Astrocyte (in vitro differentiated cells and primary cell): ENCODE results near the gene PRSS12. TPM values are rescaled to one million over a fixed set of nuclear protein-coding genes. Genes with fewer than 3 reads are reported as not detected.

Source experiments
- DNase-seq: peaks from one replicate; pipeline ENCODE4 v3.0.0-alpha.2; 2010; ENCODE audit warnings: low read depth
- FAIRE-seq: peaks from 2 replicates; lab custom pipeline; 2011; peaks lifted over from hg19 to GRCh38; lab: Jason Lieb, UNC
- H2AFZ ChIP-seq: 2 replicates; pipeline ENCODE4 v1.6.0; 2012; ENCODE audit warnings: low read depth, low read length, inconsistent platforms
- H3K27ac ChIP-seq: 2 replicates; pipeline ENCODE4 v1.5.1; 2011; ENCODE audit warnings: low read depth, low read length, inconsistent platforms
- H3K27me3 ChIP-seq: 2 replicates; pipeline ENCODE4 v1.6.0; 2011; ENCODE audit warnings: low read length, inconsistent platforms; ENCODE audit not compliant: insufficient read depth
- H3K36me3 ChIP-seq: 2 replicates; pipeline ENCODE4 v1.5.1; 2011; ENCODE audit warnings: low read length, inconsistent platforms; ENCODE audit not compliant: insufficient read depth
- H3K4me1 ChIP-seq: 2 replicates; pipeline ENCODE4 v1.5.1; 2011; ENCODE audit warnings: low read length, inconsistent platforms; ENCODE audit not compliant: insufficient read depth
- H3K4me2 ChIP-seq: 2 replicates; pipeline ENCODE4 v1.6.0; 2012; ENCODE audit warnings: low read length, inconsistent platforms
- H3K4me3 ChIP-seq: 2 replicates; pipeline ENCODE4 v1.5.1; 2011; ENCODE audit warnings: low read depth, mild to moderate bottlenecking, low read length, inconsistent platforms; ENCODE audit not compliant: insufficient read depth
- H3K79me2 ChIP-seq: 2 replicates; pipeline ENCODE4 v1.6.0; 2012; ENCODE audit warnings: mild to moderate bottlenecking, low read length, inconsistent platforms; ENCODE audit not compliant: insufficient read depth
- H3K9ac ChIP-seq: 2 replicates; pipeline ENCODE4 v1.6.0; 2012; ENCODE audit warnings: mild to moderate bottlenecking, low read length, inconsistent platforms
- H3K9me3 ChIP-seq: 2 replicates; pipeline ENCODE4 v1.5.1; 2012; ENCODE audit warnings: low read depth, mild to moderate bottlenecking, low read length, inconsistent platforms; ENCODE audit not compliant: insufficient read depth
- H4K20me1 ChIP-seq: 2 replicates; pipeline ENCODE4 v1.6.0; 2012; ENCODE audit warnings: low read length, inconsistent platforms; ENCODE audit not compliant: insufficient read depth
- H3K27ac Mint-ChIP-seq: one replicate; pipeline ENCODE4 v1.8.0; 2021; ENCODE audit warnings: mild to moderate bottlenecking, mixed read lengths; ENCODE audit not compliant: unreplicated experiment
- H3K27me3 Mint-ChIP-seq: one replicate; pipeline ENCODE4 v1.8.0; 2021; ENCODE audit warnings: low read depth, mixed read lengths; ENCODE audit not compliant: unreplicated experiment
- H3K36me3 Mint-ChIP-seq: one replicate; pipeline ENCODE4 v1.8.0; 2021; ENCODE audit warnings: low read depth, mixed read lengths; ENCODE audit not compliant: unreplicated experiment
- H3K4me1 Mint-ChIP-seq: one replicate; pipeline ENCODE4 v1.8.0; 2021; ENCODE audit warnings: low read depth, mixed read lengths; ENCODE audit not compliant: unreplicated experiment
- H3K4me3 Mint-ChIP-seq: one replicate; pipeline ENCODE4 v1.8.0; 2021; ENCODE audit warnings: mild to moderate bottlenecking, moderate library complexity, mixed read lengths; ENCODE audit not compliant: unreplicated experiment
- H3K9me3 Mint-ChIP-seq: one replicate; pipeline ENCODE4 v1.8.0; 2021; ENCODE audit warnings: mild to moderate bottlenecking, mixed read lengths; ENCODE audit not compliant: unreplicated experiment
- CTCF ChIP-seq: IDR thresholded peaks from 2 replicates; pipeline ENCODE4 v1.5.1; 2011; ENCODE audit warnings: low read depth, mild to moderate bottlenecking, inconsistent platforms, low read length, moderate library complexity; ENCODE audit not compliant: insufficient read depth
- EZH2 ChIP-seq: IDR thresholded peaks from 2 replicates; pipeline ENCODE4 v1.6.1; 2012; ENCODE audit warnings: mild to moderate bottlenecking, low read length, inconsistent platforms; ENCODE audit not compliant: insufficient read depth
- total RNA-seq: library from RNA; stranded (reverse); gene quantifications from 2 replicates; pipeline ENCODE4 v1.2.1, GENCODE V29; 2021

The PRSS12 gene
- total RNA-seq, 1 donor from 2014 or later = 4.1 TPM

- Histone ChIP-seq H2AFZ (peak overlapping the region; percentile 82), H3K9ac (peak overlapping the region; percentile 96), H4K20me1 (peaks cover 44% of the 10 kb centered on the region), H3K27me3 (no peaks in the 10 kb centered on the region), H3K4me3 (peak overlapping the region; percentile 95), H3K4me1 (peaks cover 24% of the 10 kb centered on the region), H3K36me3 (peaks cover 23% of the 10 kb centered on the region), H3K4me2 (peak overlapping the region; percentile 90), H3K9me3 (no peaks in the 10 kb centered on the region), H3K79me2 (peaks cover 17% of the 10 kb centered on the region), H3K27ac (peak overlapping the region; percentile 89)
- DNase-seq (peak; percentile 80), FAIRE-seq (no peak)
- peaks cover 8% of the 10 kb centered on the region for H3K36me3 Mint-ChIP-seq
- peak overlapping the region; percentile 96 for H3K4me3 Mint-ChIP-seq
- no peak for TF ChIP-seq EZH2
- no peak for TF ChIP-seq CTCF
- no peaks in the 10 kb centered on the region for H3K9me3 Mint-ChIP-seq
- H3K4me1 Mint-ChIP-seq = peaks cover 4% of the 10 kb centered on the region
- H3K27ac Mint-ChIP-seq = peak overlapping the region; percentile 94
- no peaks in the 10 kb centered on the region for H3K27me3 Mint-ChIP-seq
Observed at GRCh38 chr4:118278473-118279274, 74.1 kb downstream of the PRSS12 start.

GRCh38 chr4:118277243-118277642, 75.6 kb downstream of the PRSS12 start:
- Histone ChIP-seq H3K9ac (no peak overlapping the region), H3K4me3 (no peak overlapping the region), H3K9me3 (no peaks in the 10 kb centered on the region), H2AFZ (no peak overlapping the region), H3K4me1 (peaks cover 22% of the 10 kb centered on the region), H3K27me3 (no peaks in the 10 kb centered on the region), H3K27ac (no peak overlapping the region), H3K4me2 (peak overlapping the region; percentile 90), H3K36me3 (peaks cover 23% of the 10 kb centered on the region), H4K20me1 (peaks cover 34% of the 10 kb centered on the region), H3K79me2 (peaks cover 17% of the 10 kb centered on the region)
- peaks cover 8% of the 10 kb centered on the region for H3K36me3 Mint-ChIP-seq
- peaks cover 4% of the 10 kb centered on the region for H3K4me1 Mint-ChIP-seq
- H3K4me3 Mint-ChIP-seq = no peak overlapping the region
- TF ChIP-seq CTCF (no peak), EZH2 (no peak)
- H3K27ac Mint-ChIP-seq = no peak overlapping the region
- FAIRE-seq (no peak), DNase-seq (no peak)
- no peaks in the 10 kb centered on the region for H3K27me3 Mint-ChIP-seq
- H3K9me3 Mint-ChIP-seq = no peaks in the 10 kb centered on the region

- no peaks in the 10 kb centered on the region for H3K9me3 ChIP-seq
- Mint-ChIP-seq H3K27ac (no peak overlapping the region), H3K4me3 (no peak overlapping the region), H3K9me3 (no peaks in the 10 kb centered on the region), H3K36me3 (peaks cover 8% of the 10 kb centered on the region), H3K27me3 (no peaks in the 10 kb centered on the region), H3K4me1 (peaks cover 4% of the 10 kb centered on the region)
- no peak overlapping the region for H3K27ac ChIP-seq
- no peak overlapping the region for H3K4me2 ChIP-seq
- H2AFZ ChIP-seq = no peak overlapping the region
- H4K20me1 ChIP-seq = peaks cover 29% of the 10 kb centered on the region
- H3K4me1 ChIP-seq = peaks cover 16% of the 10 kb centered on the region
- TF ChIP-seq CTCF (no peak), EZH2 (no peak)
- no peak overlapping the region for H3K4me3 ChIP-seq
- H3K27me3 ChIP-seq = no peaks in the 10 kb centered on the region
- FAIRE-seq (no peak), DNase-seq (no peak)
- H3K79me2 ChIP-seq = peaks cover 17% of the 10 kb centered on the region
- peaks cover 20% of the 10 kb centered on the region for H3K36me3 ChIP-seq
- no peak overlapping the region for H3K9ac ChIP-seq
Observed at GRCh38 chr4:118276580-118276979, 76.2 kb downstream of the PRSS12 start.
